A673 (cell line): ENCODE measurements around the gene LMBR1. TPM values are rescaled to one million over a fixed set of nuclear protein-coding genes. Genes with fewer than 3 reads are reported as not detected.

Source experiments
- BruUV-seq: library from RNA; stranded (reverse); fragments of 400-500 nt; replicated peaks from 2 replicates; lab custom pipeline; 2021; lab: Mats Ljungman, UMichigan
- CTCF ChIA-PET: fragments of 300-600 bp; sonication (Branson Sonifier 250); formaldehyde crosslinking; loops from one replicate; lab custom pipeline; 2022; ENCODE audit warnings: antibody characterized with exemption; lab: Charles Lee
- POLR2A ChIA-PET: fragments of 300-600 bp; sonication (Branson Sonifier 250); formaldehyde crosslinking; loops from one replicate; lab custom pipeline; 2022; ENCODE audit warnings: antibody characterized with exemption; ENCODE audit not compliant: low non-redundant PET; lab: Charles Lee
- DNase-seq: peaks from one replicate; pipeline ENCODE4 v3.0.0-alpha.2; 2015; ENCODE audit warnings: low spot score
- H3K27ac ChIP-seq: fragments of 200-600 bp; sonication (generic); 2 replicates; pipeline ENCODE4 v1.5.1; 2016; ENCODE audit warnings: mixed run types, low read depth, mild to moderate bottlenecking, mixed read lengths, antibody characterized with exemption, low read length; ENCODE audit not compliant: poor library complexity, severe bottlenecking
- H3K27me3 ChIP-seq: fragments of 200-600 bp; sonication (generic); replicated peaks from 2 replicates; pipeline ENCODE4 v1.6.1; 2017; ENCODE audit warnings: mixed run types, low read depth, mild to moderate bottlenecking, mixed read lengths, antibody characterized with exemption, low read length; ENCODE audit not compliant: insufficient read depth, poor library complexity
- H3K36me3 ChIP-seq: fragments of 200-600 bp; sonication (generic); 2 replicates; pipeline ENCODE4 v1.6.1; 2016; ENCODE audit warnings: mixed run types, mild to moderate bottlenecking, mixed read lengths, antibody characterized with exemption, low read length; ENCODE audit not compliant: insufficient read depth, poor library complexity, severe bottlenecking
- H3K4me1 ChIP-seq: fragments of 200-600 bp; sonication (generic); 2 replicates; pipeline ENCODE4 v1.6.1; 2017; ENCODE audit warnings: mixed run types, mild to moderate bottlenecking, mixed read lengths, antibody characterized with exemption, low read length; ENCODE audit not compliant: insufficient read depth, poor library complexity, severe bottlenecking
- H3K4me3 ChIP-seq: fragments of 200-600 bp; sonication (generic); 2 replicates; pipeline ENCODE4 v1.5.1; 2016; ENCODE audit warnings: low read depth, mixed run types, mild to moderate bottlenecking, mixed read lengths, low read length; ENCODE audit not compliant: poor library complexity, severe bottlenecking
- H3K9me3 ChIP-seq: fragments of 200-600 bp; sonication (generic); 2 replicates; pipeline ENCODE4 v1.6.1; 2016; ENCODE audit warnings: mixed run types, low read depth, mild to moderate bottlenecking, mixed read lengths, antibody characterized with exemption, low read length; ENCODE audit not compliant: poor library complexity, severe bottlenecking
- CTCF ChIP-seq: fragments of 300-800, 200-600 bp; sonication (generic); conservative IDR thresholded peaks from 2 replicates; pipeline ENCODE4 v1.5.1; 2017; ENCODE audit warnings: low read depth, mild to moderate bottlenecking, antibody characterized with exemption, low read length, moderate library complexity, mixed read lengths
- EZH2 ChIP-seq: fragments of 200-600 bp; sonication (generic); IDR thresholded peaks from 2 replicates; pipeline ENCODE4 v1.6.1; 2017; ENCODE audit warnings: borderline replicate concordance, low read depth, mild to moderate bottlenecking, mixed read lengths, antibody characterized with exemption, low read length; ENCODE audit not compliant: poor library complexity, severe bottlenecking
- intact Hi-C: fragments of 100-400 bp; cut with micrococcal nuclease; formaldehyde crosslinking; loops from one replicate; pipeline ENCODE4 v1.10.0; 2022; ENCODE audit not compliant: unreplicated experiment
- total RNA-seq: library from RNA; stranded (reverse); gene quantifications from 2 replicates; pipeline ENCODE4 v1.2.3, GENCODE V29; 2021

The LMBR1 gene
- total RNA-seq, 1 experiment from 2014 or later = 50.7 TPM

GRCh38 chr7:156635529-156636385 is 257.2 kb downstream of the LMBR1 start:
- DNase-seq = no peak
- CTCF ChIA-PET = no interaction called here
- no peaks in the 10 kb centered on the region for H3K27me3 ChIP-seq
- no peak overlapping the region for H3K27ac ChIP-seq
- H3K36me3 ChIP-seq = no peaks in the 10 kb centered on the region
- POLR2A ChIA-PET = no interaction called here
- H3K9me3 ChIP-seq = no peaks in the 10 kb centered on the region
- BruUV-seq = no TSS peak
- no peak overlapping the region for H3K4me3 ChIP-seq
- peaks cover 5% of the 10 kb centered on the region for H3K4me1 ChIP-seq
- TF ChIP-seq EZH2 (no peak), CTCF (no peak)
- intact Hi-C loops = no loop called here

GRCh38 chr7:156634117-156634516 is 258.9 kb downstream of the LMBR1 start:
- no peak overlapping the region for H3K4me3 ChIP-seq
- no peaks in the 10 kb centered on the region for H3K27me3 ChIP-seq
- no peak for DNase-seq
- no peak overlapping the region for H3K27ac ChIP-seq
- ChIA-PET CTCF (no interaction called here), POLR2A (no interaction called here)
- no peaks in the 10 kb centered on the region for H3K36me3 ChIP-seq
- intact Hi-C loops = no loop called here
- no peaks in the 10 kb centered on the region for H3K4me1 ChIP-seq
- peaks cover 2% of the 10 kb centered on the region for H3K9me3 ChIP-seq
- TF ChIP-seq CTCF = no peak
- TF ChIP-seq EZH2 = no peak
- BruUV-seq = no TSS peak

- Histone ChIP-seq H3K4me3 (no peak overlapping the region), H3K27ac (no peak overlapping the region), H3K36me3 (no peaks in the 10 kb centered on the region), H3K4me1 (no peaks in the 10 kb centered on the region), H3K9me3 (peaks cover 14% of the 10 kb centered on the region), H3K27me3 (no peaks in the 10 kb centered on the region)
- intact Hi-C loops = no loop called here
- TF ChIP-seq CTCF (no peak), EZH2 (no peak)
- CTCF ChIA-PET = no interaction called here
- DNase-seq = no peak
- POLR2A ChIA-PET = no interaction called here
- no TSS peak for BruUV-seq
These were observed 263.1 kb downstream of the LMBR1 start for GRCh38 chr7:156629873-156630272.
